Measurements from ENCODE around the gene BSN.
"Not testable (repeated sequence)": the region's sequence is repeated elsewhere in the genome, so short reads cannot be mapped to it uniquely, and the experiment has no call there.

Gene BSN

DNA sequence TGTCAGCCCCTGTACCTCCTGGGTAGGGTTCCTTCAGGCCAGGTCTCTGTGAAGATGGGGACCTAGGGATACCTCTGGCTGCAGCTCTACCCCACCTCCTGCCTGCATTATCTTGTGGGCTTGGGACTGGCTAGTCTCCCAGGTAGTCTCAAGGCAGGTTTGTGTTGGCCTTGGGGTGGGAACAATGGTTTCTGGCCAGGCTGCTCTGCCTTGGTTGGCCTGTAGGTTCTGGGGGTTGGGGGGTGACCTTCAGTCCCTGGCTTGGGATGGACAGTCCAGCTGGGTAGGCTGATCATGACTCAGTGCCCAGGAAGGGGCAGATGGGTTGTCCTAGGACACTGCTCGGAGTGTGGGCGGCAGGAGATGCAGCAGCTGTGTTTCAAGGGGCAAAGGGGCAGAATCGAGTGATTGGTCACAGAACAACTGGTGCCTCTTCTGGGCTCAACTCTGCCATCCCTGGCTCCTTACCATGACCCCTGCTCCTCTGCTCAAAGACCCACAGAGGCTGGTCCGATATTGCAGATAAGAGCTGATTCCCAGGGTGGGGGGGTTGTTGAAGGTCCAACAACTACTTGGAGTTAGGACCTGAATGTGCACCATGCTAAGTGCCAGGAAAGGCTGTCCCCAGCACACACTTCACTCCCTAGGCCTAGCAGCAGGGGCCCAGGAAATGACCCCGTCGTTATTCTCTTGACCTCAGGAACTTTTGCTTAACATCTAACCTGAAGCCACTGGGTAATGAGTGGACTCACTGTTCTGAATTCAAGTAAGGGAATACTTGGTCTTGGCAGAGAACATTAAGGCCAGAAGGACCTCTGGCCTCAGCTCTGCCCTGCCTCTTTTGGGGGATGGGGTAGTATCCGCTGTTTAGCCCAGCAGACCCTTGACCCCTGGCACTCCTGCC lies 18.1 kb upstream of the BSN start:
- in situ Hi-C loops (cut with MboI; ENCODE audit: low sequenced_read_pairs), result no loop called here

- in situ Hi-C loops (cut with MboI; ENCODE audit: low sequenced_read_pairs), result no loop called here
These were observed 17.3 kb upstream of the BSN start for GRCh38 chr3:49536875-49537533.

- in situ Hi-C loops (cut with MboI; ENCODE audit: low sequenced_read_pairs), result no loop called here
These were observed 14.4 kb upstream of the BSN start for GRCh38 chr3:49539659-49540560.

DNA sequence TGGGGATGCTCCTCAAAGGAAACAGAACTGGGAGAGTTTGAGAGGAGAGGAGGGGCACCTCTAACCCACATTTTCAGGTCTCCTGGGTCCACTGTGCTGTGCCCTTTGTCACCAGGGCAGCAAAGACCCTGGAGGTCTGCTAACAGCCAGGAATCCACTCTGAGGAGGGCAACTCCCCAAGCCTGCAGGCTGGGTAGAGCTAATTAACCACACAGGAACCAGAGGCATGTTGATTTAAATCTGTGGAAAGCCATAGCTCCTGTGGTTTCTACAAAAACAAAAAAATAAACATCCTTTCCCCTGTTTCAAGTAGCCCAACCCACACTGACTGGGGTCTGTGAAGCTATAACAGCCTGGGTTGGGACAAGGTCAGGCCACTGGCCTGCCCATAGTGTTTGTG lies 2.2 kb upstream of the BSN start:
- in situ Hi-C loops (cut with MboI; ENCODE audit: low sequenced_read_pairs), result no loop called here

- in situ Hi-C loops (cut with MboI; ENCODE audit: low sequenced_read_pairs), result no loop called here
These were observed 969 bp upstream of the BSN start for GRCh38 chr3:49553324-49553691.

DNA sequence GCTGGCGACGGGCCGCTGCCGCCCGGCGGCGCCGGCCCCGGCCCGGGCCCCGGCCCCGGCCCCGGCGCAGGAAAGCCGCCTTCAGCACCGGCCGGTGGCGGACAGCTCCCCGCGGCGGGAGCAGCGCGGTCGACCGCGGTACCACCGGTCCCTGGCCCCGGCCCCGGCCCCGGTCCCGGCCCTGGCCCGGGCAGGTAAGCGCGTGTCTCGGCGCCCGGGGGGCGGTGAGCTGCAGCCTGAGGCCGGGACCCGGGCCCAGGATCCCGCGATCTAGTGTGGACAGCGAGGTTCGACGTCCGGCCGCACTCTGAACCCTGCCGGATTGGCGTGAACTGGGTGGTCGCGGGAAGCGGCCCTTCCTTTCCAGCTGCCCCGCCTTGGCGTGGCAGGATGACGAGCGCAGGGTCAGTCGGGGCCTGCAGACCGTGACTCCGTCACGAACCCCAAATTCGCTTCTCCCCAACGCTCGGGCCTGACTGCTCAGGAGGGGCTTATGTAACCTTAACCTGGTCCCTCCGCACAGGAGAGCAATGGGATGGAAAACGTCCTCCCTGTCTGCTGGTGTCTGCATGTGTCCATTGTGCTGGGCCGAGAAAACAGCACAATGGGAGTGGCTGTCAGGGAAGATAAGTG lies 472 bp downstream of the BSN start:
- in situ Hi-C loops (cut with MboI; ENCODE audit: low sequenced_read_pairs), result no loop called here

DNA sequence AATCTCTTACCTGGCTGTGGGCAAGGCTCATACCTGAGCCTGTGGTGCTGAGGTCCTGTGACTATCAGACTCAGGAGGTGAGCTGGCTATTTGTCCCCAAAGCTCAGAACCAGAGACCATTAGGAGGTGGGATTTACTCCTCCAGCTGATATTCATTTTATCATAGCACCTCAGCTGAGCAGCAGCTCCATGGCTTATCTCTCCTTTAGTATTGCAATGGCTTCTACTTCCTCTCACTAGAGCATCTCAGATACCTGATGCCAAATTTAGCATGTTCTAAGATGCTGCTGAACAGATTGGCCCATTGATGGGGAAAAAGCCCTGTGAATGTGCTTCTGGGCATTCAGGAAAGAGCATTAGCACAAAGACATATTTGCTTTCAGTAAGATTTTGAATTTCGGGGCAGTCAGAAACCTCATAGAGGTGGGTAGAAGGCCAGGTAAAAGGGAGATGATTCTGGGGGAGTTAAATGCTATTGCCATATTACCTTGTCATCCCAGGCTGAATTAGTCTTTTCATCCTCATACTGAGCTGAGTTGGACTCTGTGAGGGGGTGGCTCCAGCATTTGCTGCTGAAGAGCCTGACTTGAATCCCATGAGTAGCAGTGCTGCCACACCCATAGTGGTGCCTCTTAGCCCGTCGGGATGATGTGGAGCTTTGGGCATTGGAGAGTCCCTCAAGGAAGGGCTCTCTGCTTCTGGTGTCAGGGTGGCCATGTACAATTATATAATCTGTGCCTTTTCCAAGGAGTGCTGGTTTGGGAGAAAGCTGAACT lies 2.4 kb downstream of the BSN start:
- in situ Hi-C loops (cut with MboI; ENCODE audit: low sequenced_read_pairs), result no loop called here

DNA sequence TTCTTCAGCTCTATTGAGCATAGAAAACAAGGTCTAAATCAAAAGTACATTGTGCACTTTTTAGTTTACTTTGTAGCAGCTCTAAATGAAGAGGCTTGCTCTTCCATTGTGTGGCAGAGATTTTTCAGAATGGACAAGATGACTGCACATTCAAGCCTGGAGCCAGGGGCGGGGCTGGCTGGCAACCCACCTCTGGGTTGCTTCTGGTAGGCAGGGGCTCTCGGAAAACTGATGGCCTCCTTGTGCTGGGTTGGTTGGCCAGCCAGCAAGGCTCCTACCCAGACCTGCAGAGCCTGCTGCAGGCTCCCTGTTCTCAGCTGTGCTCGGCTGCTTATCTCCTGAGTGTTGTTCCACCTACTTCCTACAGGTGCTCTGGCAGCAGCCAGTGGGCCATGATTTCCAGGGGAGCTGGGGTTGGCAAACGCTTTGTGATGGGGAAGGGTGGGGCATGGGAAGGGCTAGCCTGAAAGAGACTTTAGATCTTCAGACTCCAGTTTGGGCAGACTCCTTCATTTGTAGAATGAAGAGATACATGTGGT lies 8.8 kb downstream of the BSN start:
- in situ Hi-C loops (cut with MboI; ENCODE audit: low sequenced_read_pairs), result no loop called here

- in situ Hi-C loops (cut with MboI; ENCODE audit: low sequenced_read_pairs), result no loop called here
These were observed 9.5 kb downstream of the BSN start for GRCh38 chr3:49563766-49564165.

DNA sequence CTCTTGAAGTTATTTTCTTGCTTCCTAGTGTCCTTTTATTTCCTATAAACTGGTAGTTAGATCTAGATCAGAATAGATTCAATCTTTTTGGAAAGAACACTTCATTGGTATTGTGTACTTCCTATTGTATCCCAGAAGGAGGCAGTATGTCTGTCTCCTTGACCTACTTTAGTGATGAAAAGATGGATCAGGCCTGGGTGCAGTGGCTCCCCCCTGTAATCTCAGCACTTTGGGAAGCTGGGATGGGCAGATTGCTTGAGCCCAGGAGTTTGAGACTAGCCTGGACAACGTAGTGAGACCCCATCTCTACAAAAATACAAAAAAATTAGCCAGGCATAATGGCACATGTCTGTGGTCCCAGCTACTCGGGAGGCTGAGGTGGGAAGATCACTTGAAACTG lies 12.0 kb downstream of the BSN start:
- in situ Hi-C loops (cut with MboI; ENCODE audit: low sequenced_read_pairs), result no loop called here

- in situ Hi-C loops (cut with MboI; ENCODE audit: low sequenced_read_pairs), result no loop called here
These were observed 13.1 kb downstream of the BSN start for GRCh38 chr3:49567406-49567805.

DNA sequence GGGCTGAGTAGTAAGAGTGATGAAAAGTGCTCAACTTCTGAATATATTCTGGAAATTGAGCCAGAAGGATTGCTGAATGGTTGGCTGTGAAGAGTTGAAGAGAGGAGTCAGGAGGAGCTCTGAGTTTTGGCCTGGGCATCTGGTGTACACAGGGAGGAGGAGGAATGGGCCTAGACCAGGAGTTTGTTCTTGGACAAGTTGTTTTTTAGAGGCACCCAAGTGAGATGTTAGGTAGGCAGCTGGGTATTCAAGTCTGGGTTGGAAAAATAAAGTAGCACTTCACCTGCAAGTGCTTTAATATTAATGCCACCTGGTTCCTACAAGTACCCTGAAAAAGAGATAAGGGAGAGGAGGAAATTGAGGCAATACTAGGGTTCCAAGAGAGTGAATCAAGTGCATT lies 14.7 kb downstream of the BSN start:
- in situ Hi-C loops (cut with MboI; ENCODE audit: low sequenced_read_pairs), result no loop called here

DNA sequence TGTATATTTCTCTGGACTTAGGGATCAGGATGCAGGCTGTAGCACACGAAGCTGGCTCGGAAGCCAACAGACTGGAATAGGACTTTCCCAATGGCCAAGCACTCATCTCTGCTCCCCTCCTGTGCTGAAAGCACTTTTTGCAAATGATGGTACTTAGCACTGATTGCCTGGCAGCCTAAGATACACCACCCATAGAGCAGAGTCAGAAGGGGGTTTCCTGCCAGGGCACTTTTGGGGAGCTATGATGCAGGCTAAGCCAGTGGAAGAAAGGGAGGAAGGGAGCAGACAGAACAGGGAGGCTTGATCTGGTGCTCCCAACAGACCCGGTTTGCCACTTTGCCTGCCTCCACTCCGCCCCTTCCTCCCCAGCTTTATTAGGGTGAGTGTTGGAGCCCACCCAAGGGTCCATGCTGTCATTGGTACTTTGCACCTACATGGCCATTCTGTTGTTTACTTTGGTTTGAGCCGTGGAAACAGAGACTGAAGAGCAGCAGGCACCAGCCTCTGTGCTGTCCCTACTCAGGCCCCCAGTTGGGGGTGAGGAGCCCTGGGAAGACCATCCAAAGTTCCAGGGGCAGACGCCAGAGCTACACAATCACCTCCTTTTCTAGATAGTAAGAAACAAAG lies 15.9 kb downstream of the BSN start:
- in situ Hi-C loops (cut with MboI; ENCODE audit: low sequenced_read_pairs), result no loop called here

DNA sequence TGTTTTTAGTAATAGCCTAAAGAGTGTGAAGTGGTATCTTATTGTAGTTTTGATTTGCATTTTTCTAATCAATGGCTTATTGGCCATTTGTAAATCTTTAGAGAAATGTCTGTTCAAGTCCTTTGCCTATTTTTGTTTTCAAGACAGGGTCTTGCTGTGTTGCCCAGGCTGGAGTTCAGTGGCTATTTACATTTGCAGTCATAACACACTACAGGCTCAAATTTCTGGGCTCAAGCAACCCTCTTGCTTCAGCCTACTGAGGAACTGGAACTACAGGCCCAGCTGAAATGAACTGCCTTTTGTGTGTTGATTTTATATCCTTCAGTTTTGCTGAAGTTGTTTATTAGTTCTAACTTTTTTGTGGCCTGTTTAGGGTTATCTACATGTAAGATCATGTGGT lies 27.9 kb downstream of the BSN start:
- in situ Hi-C loops (cut with MboI; ENCODE audit: low sequenced_read_pairs), result no loop called here

DNA sequence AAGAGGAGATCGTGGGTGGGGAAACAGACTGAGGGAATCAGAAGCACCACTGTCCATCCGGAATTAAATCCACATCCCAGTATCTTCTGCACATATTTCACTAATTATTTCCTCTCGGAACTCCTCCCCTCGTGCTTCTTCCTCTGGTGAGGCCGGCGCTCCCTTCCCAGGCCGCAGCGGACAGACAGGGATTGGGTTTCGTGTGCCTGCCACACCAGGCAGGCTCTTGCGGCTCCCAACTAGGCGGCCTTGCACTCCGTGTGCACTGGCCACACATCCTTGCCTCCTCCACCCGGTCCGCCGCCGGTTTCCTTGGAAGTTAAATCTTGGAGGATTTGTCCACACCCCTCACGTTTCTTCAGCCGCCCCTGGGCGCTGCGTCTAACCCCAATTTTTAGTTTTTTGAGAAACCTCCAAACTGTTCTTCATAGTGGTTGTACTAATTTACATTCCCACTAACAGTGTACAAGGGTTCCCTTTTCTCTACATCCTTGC lies 31.0 kb downstream of the BSN start:
- in situ Hi-C loops (cut with MboI; ENCODE audit: low sequenced_read_pairs), result not testable (repeated sequence)

DNA sequence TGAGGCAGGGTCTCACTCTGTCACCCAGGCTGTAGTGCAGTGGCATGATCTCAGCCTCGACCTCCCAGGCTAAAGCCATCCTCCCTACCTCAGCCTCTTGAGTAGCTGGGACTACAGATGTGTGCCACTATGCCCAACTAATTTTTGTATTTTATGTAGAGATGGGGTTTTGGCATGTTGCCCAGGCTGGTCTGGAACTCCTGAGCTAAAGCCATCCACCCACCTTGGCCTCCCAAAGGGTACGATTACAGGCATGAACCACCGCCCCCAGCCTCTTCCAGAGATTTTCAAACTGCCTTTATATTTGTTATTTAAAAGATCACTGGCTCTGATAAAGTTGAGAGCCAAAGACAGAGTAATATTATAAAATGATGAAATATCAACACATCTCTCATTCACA lies 37.3 kb downstream of the BSN start:
- in situ Hi-C loops (cut with MboI; ENCODE audit: low sequenced_read_pairs), result no loop called here

GRCh38 chr3:49593041-49593440 lies 38.8 kb downstream of the BSN start:
- in situ Hi-C loops (cut with MboI; ENCODE audit: low sequenced_read_pairs), result no loop called here

DNA sequence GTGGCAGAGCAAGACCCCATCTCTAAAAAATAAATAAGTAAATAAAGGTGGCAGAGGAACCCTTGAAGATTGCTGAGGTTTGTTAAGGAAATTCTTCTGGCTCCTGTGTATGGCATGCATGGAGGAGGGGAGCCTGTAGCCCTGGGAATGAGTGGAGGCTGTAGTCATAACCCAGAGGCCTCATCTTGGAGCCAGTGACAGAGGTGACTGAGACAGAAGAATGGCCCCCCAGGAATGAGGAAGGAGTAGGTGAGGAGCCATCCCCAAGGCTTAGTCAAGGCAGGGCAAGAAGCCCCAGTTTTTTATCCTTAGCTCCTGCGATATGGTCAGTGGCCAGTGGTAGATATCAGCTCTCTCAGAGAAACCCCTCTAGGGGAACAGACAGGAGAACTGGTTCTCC lies 46.5 kb downstream of the BSN start:
- in situ Hi-C loops (cut with MboI; ENCODE audit: low sequenced_read_pairs), result no loop called here

- in situ Hi-C loops (cut with MboI; ENCODE audit: low sequenced_read_pairs), result no loop called here
These were observed 47.2 kb downstream of the BSN start for GRCh38 chr3:49601358-49602048.
